Amniotic stem cell (primary cell): Measurements from ENCODE around the gene UNC13C.

Experiments used
- DNase-seq: peaks from one replicate; lab custom pipeline; 2025; lab: John Stamatoyannopoulos, UW

Gene UNC13C

DNA sequence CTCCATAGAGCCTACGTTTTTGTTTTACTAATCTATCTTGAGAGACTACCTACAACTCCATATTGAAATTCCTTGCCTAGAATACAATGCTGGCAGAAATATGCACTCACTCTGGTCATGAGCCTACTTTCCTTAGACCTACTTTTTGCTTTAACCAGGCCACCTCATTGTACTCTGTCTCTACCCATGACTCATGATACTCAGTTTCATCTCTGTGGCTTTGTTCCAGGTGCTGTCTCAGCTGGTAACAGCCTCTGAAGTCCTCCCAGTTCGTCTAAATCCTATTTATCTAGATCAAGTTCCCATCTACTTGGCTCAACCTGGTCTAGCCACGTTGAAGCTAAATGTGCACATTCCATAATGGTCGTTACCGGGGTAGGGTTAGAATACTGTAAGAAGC, 682.1 kb downstream of the UNC13C start:
- DNase-seq = no peak

DNA sequence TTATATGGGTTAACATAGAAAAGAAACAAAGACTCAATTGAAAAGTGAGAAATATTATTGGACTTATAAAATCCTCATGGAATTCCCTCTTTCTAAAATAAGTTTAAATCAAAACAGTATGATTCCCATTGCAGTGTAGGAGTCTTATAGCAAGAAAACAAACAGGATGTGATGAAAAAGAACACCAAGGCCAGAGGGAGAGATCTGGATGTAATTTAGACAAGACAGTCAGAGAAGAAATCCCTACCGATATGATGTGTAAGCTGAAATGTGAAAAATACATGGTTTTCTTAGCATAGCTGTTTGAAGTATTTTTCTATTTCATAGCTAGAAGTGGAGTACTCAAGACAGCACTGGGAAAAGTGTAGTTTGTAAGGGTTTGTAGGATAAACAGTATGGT, 697.0 kb downstream of the UNC13C start:
- no peak for DNase-seq

DNA sequence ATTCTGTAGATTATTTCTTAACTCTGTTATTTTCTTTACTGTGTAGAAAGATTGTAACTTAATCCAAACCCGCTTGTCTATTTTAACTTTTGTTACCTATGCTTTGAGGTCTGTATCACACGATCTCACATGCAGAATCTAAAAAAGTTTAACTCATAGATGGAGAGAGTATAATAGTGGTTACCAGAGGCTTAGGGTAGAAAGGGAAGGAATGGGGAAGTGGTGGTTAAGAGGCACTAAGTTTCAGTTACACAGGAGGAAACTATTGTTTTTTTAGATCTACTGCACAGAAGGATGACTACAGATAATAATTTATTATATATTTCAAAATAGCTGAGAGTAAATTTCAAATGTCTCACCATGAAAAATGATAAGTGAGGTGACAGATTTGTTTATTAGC, 703.3 kb downstream of the UNC13C start:
- no peak for DNase-seq
